Amniotic stem cell (primary cell): ENCODE results near the gene ABHD16B.

ENCODE experiments used
- DNase-seq: peaks from one replicate; lab custom pipeline; 2025; lab: John Stamatoyannopoulos, UW

ABHD16B gene

GRCh38 chr20:63861365-63861934, at the start of gene ABHD16B:
Gene ABHD16B, plus strand, starts transcription at chr20:63861498. Its CDS starts 43 bp downstream, at chr20:63861541.
- no peak for DNase-seq

GRCh38 chr20:63814891-63815614, 46.2 kb upstream of the ABHD16B start:
- DNase-seq, result no peak

DNA sequence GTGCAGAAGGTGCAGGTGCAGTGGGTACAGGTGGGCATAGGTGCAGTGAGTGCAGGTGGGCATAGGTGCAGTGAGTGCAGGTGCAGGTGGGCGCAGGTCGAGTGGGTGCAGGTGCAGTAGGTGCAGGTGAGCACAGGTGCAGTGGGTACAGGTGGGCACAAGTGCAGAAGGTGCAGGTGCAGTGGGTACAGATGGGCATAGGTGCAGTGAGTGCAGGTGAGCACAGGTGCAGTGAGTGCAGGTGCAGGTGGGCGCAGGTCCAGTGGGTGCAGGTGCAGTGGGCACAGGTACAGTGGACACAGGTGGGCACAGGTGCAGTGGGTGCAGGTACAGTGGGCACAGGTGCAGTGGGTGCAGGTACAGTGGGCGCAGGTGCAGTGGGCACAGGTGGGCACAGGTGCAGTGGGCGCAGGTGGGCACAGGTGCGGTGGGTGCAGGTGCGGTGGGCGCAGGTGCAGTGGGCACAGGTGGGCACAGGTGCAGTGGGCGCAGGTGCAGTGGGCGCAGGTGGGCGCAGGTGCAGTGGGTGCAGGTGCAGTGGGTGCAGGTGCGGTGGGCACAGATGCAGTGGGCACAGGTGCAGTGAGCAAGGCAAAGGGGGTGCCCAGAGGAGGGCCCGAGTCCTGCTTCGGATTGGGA, 45.6 kb upstream of the ABHD16B start:
- no peak for DNase-seq

DNA sequence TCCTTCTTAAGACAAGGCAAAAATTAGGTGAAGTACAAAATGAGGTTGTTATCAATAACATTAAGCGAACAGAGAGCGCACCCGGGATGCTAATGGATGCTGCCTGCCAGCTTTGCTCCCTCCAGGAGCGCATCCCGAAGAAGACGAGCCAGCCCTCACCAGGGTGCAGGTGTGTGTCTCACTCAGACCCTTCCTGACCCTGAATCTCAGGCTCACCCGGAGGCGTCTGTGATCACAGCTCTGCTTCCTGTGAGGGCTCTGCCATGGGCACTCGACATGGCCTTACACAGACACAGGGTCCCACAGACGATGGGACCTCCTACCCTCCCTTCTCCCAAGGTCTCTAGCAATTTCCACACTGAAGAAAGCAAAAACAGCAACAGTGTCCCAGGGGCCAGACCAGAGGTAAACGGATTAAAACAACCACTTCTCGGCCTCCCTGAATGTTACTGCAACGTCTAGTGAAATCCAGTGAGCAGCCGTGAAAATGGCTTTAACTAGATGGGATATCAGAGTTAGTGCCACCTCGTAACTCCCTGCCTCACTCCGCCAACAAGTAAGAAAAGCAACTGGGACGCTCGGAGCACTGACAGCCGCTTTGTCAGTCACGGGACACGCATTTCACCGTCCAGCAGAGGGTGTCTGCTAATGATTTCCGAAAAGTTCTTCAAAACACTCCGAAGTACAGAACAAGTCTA, 41.9 kb upstream of the ABHD16B start:
- no peak for DNase-seq

GRCh38 chr20:63821811-63822210, 39.5 kb upstream of the ABHD16B start:
- DNase-seq, result no peak

DNA sequence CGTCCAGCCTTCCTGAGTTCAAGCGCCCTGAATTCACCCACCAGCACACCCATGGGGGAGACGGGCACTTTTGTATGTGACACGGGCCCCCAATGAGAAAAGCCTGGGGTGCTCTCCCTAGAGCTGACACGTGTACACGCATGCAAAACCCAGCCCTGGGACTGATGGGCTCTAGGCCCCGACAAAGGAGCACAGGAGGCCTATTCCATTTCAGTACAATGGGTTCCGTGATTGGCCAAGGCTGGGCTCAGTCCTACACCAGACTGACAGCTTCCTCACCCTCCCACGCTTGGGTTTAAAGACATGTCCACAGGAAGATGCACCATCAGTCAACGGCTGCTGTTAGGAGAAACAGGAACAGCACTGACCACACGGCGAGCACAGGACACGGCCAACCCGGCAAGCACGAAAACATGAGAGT, 39.0 kb upstream of the ABHD16B start:
- DNase-seq, result no peak

- no peak for DNase-seq
These were observed 37.5 kb upstream of the ABHD16B start for GRCh38 chr20:63823691-63824311.

DNA sequence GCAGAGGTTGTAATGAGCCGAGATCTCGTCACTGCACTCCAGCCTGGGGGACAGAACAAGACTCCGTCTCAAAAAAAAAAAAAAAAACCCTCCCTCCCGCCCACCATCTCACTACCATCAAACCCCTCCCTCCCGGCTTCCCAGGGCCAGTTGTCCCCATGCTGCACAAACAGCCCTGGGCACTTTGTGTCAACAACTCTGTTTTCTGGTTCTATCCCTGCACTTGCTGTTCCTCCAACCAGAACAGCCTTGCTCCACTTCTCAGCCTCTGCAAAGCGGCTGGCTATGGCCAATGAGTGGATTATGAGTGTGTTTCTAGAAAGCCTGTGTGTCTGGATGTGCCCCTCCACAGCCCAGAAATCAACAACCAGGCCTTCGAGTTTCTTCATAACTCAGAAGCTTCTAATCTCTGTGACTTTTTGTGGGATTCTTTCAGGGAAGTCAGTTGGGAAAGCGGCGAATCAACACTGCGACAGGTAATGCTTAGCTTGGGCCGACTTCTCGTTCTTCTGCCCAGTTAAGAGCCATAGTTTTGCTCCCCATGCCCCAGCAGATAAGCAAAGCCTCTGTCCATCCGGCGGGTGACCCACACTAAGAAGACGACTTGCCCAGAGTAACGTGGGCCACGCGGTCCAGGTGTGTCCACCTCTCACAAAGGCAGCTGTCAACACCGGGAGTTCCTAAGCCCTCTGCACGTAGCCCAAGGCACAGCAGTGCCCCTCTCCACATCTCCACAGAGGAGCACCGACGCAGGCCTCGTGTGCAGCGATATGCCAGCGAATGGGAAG, 35.8 kb upstream of the ABHD16B start:
- no peak for DNase-seq

- DNase-seq, result no peak
These were observed 34.5 kb upstream of the ABHD16B start for GRCh38 chr20:63826753-63827152.

- no peak for DNase-seq
These were observed 33.2 kb upstream of the ABHD16B start for GRCh38 chr20:63828124-63828523.

GRCh38 chr20:63828545-63828944, 32.8 kb upstream of the ABHD16B start:
- DNase-seq, result no peak

DNA sequence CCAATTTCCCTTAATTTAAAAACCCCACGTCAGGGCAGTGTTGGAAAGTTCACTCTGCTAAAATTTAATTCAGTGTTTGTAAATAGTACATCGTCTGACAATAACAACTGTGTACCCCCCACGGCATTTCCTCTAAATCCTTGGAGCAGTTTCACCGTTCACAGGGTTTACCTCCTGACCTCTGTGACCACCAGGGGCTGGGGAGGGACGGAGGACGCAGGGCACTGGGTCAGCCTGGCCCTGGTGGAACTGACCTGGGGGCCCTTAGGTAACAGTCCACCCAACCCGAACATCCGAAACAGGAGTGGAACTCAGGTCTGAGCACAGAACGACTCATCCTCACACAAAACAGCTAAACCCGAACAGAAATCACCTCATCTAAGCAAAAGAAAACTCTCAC, 32.3 kb upstream of the ABHD16B start:
- DNase-seq, result no peak

- DNase-seq, result no peak
These were observed 31.7 kb upstream of the ABHD16B start for GRCh38 chr20:63829603-63829944.

DNA sequence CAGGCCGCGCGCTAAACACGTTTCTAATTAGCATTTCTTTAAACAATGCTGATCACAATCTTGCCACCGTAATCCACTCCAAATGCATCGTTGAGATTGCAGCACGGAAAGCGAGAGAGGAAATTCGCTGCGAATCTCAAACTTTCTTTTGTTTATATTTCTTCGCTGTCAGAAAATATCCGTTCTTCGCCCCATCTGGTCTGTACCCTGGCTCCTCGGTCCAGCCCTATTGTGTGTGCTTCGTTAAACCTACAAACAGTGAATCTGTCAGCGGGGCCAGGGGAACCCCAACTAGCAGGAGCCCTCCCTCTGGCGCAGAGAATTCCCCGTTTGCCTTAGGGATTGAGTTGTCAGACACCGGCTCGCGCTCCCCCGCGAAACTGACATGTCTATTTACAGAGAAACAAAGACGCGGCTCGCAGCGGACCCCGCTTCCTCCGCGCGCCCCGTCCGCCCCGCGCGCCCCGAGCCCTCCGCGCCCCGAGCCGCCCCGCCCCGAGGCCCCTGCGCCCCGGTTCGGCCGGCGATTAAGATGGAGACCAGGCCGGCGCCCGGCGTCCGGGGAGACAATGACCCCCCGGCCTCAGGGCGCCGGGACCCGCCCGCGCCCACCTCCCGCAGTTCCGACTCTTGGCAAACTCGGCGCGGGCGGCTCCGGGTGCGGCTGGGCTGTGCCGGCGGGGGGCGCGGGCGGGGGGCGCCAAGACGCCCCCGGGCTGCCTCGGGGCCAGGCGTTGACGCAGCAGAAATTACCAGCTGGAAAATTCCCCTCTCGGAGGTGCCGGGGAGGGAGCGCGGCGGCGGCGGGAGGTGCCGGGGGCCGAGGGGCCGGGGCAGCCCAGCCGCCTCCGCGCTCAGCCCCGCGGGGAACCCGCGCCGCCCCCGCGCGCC, 31.1 kb upstream of the ABHD16B start:
- DNase-seq, result no peak

- no peak for DNase-seq
These were observed 30.3 kb upstream of the ABHD16B start, which contains the start of gene ZBTB46 for GRCh38 chr20:63830841-63831588. Gene ZBTB46, minus strand, starts transcription at chr20:63831264. Its CDS starts 40,507 bp downstream, at chr20:63790757.

- DNase-seq, result no peak
These were observed 29.7 kb upstream of the ABHD16B start for GRCh38 chr20:63831646-63831992.

GRCh38 chr20:63831993-63832686, 29.2 kb upstream of the ABHD16B start:
- DNase-seq, result no peak

DNA sequence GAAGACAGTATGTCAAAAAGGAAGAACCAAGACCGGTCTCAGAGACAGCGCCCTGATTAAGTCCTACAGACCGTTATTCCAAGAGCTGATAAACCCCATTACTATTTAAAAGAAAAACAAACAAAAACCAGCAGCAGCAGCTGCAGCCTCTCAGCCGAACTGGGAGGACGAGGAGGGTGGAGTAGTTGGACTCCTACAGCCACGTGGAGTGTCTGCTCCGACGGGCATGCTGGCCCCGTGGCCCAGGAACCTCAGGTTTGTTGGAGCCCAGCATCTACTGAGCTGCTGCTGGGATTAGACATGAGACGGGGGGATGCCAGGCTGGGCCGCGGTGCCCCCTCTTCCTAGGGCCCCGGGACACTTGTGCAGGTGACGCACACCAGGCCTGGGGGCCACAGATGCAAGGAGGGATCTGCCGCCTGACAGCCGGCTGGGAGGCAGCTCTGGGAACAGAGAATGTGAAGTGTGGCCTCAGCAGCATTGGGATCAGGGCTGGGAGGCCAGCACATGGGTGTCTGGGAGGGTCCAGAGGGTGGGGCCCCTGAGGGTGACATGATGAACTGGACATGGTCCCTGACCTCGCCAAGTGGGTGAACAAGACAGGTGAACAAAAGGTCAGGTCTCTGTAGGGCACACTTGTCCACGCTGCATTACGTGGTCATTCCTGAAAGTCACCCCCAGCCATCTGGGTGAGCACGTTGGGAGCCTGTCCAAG, 27.4 kb upstream of the ABHD16B start:
- no peak for DNase-seq

DNA sequence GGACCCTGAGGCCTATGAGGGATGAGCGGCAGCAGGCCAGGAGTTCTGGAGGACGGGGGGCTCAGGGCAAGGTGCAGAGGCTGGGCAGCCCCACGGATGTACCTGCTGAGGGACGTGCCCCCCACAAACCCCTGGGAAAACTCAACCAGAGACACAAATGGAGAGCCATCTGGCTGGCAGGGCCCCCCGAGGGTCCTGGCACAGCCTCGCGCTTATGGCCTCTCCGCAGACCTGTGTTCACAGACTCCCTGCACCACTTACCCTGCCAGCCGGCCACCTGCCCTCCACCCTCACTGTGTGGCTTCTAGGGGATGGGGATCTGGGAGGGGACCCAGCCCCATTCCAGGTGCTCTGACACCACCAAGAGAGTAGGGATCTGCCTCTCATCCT, 26.8 kb upstream of the ABHD16B start:
- no peak for DNase-seq
